Common myeloid progenitor, CD34-positive (primary cell): ENCODE results near the gene COL20A1.
"Not testable (repeated sequence)": the region's sequence is repeated elsewhere in the genome, so short reads cannot be mapped to it uniquely, and the experiment has no call there.

Source experiments
- CTCF ChIA-PET: fragments of 350-600 bp; sonication (Branson Sonifier 250); formaldehyde crosslinking; loops from one replicate; lab custom pipeline; 2021; ENCODE audit warnings: antibody characterized with exemption; lab: Charles Lee
- POLR2A ChIA-PET: fragments of 350-600 bp; sonication (Branson Sonifier 250); formaldehyde crosslinking; loops from one replicate; lab custom pipeline; 2021; ENCODE audit warnings: antibody characterized with exemption; lab: Charles Lee
- DNase-seq, 3 donors: peaks; one replicate each; pipeline versions ENCODE4 v3.0.0 to v3.0.0-alpha.2; 2013
- H3K27ac ChIP-seq, 2 experiments: 1 replicate in 1 of 2; 2 replicates in 1 of 2; pipeline ENCODE4 v1.7.0; 2013; ENCODE audit warnings: inconsistent platforms in 2 of 2, low read length in 2 of 2, mild to moderate bottlenecking in 2 of 2, low read depth in 1 of 2, moderate library complexity in 1 of 2; ENCODE audit not compliant: severe bottlenecking in 2 of 2, insufficient read depth in 1 of 2, poor library complexity in 1 of 2
- H3K27me3 ChIP-seq, 5 experiments: replicated peaks in 2 of 5; 1 replicate in 3 of 5; 2 replicates in 2 of 5; pipeline versions ENCODE4 v1.6.1 to v1.7.0; 2013; ENCODE audit warnings: low read length in 4 of 5, mild to moderate bottlenecking in 2 of 5, moderate library complexity in 2 of 5, inconsistent platforms in 1 of 5; ENCODE audit not compliant: insufficient read depth in 5 of 5, control insufficient read depth in 4 of 5
- H3K36me3 ChIP-seq, 4 experiments: 1 replicate in 2 of 4; 2 replicates in 2 of 4; pipeline versions ENCODE4 v1.6.1 to v1.7.0; 2013; ENCODE audit warnings: low read length in 3 of 4, control low read depth in 1 of 4, mild to moderate bottlenecking in 1 of 4; ENCODE audit not compliant: control insufficient read depth in 4 of 4, insufficient read depth in 4 of 4
- H3K4me1 ChIP-seq, 4 experiments: 1 replicate in 3 of 4; 2 replicates in 1 of 4; pipeline versions ENCODE4 v1.6.1 to v1.7.1; 2013; ENCODE audit warnings: low read length in 3 of 4, mild to moderate bottlenecking in 3 of 4, control low read depth in 1 of 4, inconsistent platforms in 1 of 4, moderate library complexity in 1 of 4; ENCODE audit not compliant: control insufficient read depth in 4 of 4, insufficient read depth in 4 of 4; ENCODE audit errors: control extremely low read depth in 1 of 4
- H3K4me3 ChIP-seq, 7 experiments: 1 replicate in 4 of 7; 2 replicates in 3 of 7; pipeline versions ENCODE4 v1.5.1 to v1.7.0; 2013; ENCODE audit warnings: mild to moderate bottlenecking in 7 of 7, low read length in 6 of 7, moderate library complexity in 6 of 7, inconsistent platforms in 2 of 7, low read depth in 2 of 7, control low read depth in 1 of 7; ENCODE audit not compliant: insufficient read depth in 4 of 7, control insufficient read depth in 1 of 7; ENCODE audit errors: extremely low read depth in 1 of 7
- H3K9me3 ChIP-seq, 5 experiments: 1 replicate in 4 of 5; 2 replicates in 1 of 5; pipeline versions ENCODE4 v1.6.1 to v1.7.1; 2013; ENCODE audit warnings: low read length in 4 of 5, mild to moderate bottlenecking in 2 of 5, inconsistent platforms in 1 of 5, low read depth in 1 of 5, moderate library complexity in 1 of 5; ENCODE audit not compliant: control insufficient read depth in 4 of 5, insufficient read depth in 2 of 5; ENCODE audit errors: control extremely low read depth in 1 of 5
- WGBS: methylation state at CpG from one replicate; pipeline ENCODE4 v1.1.5; 2013; ENCODE audit not compliant: insufficient coverage; 5-methylcytosine and 5-hydroxymethylcytosine counted together

Gene COL20A1

GRCh38 chr20:63379872-63380271 lies 86.9 kb downstream of the COL20A1 start:
- H3K4me3 ChIP-seq, H3K9me3 ChIP-seq, H3K36me3 ChIP-seq, DNase-seq, POLR2A ChIA-PET, H3K27ac ChIP-seq, H3K4me1 ChIP-seq: not testable (repeated sequence)
- peaks cover 0 to 67% (median 20%) of the 10 kb centered on the region in 5 experiments for H3K27me3 ChIP-seq
- 100% methylated on average over 2 of the region's 9 CpGs for WGBS
- CTCF ChIA-PET: interaction anchor here (1.0 to 6.8 kb wide), 2 partner anchors 71 to 156 kb away, joined by 3 to 55 read pairs; no protein-coding TSS in a partner anchor

- H3K27me3 ChIP-seq: peaks cover 0 to 64% (median 19%) of the 10 kb centered on the region in 5 experiments
- DNase-seq: no peak
- H3K4me3 ChIP-seq: no peak overlapping the region
- peaks cover 0 to 3% (median 0%) of the 10 kb centered on the region in 4 experiments for H3K4me1 ChIP-seq
- CTCF ChIA-PET: interaction anchor here (1.0 to 6.8 kb wide), 4 partner anchors 13 to 157 kb away, joined by 3 to 55 read pairs (median 6); no protein-coding TSS in a partner anchor
- no peak overlapping the region for H3K27ac ChIP-seq
- no peaks in the 10 kb centered on the region for H3K36me3 ChIP-seq
- H3K9me3 ChIP-seq: peaks cover 0 to 9% (median under 1%) of the 10 kb centered on the region in 5 experiments
- POLR2A ChIA-PET: no interaction called here
- 96% methylated on average over 18 of the region's 21 CpGs for WGBS
Observed at GRCh38 chr20:63380346-63380870, 87.4 kb downstream of the COL20A1 start.

GRCh38 chr20:63381781-63382431 lies 88.9 kb downstream of the COL20A1 start:
- peak in 1 of 3 donors; percentile 14 for DNase-seq
- POLR2A ChIA-PET: interaction anchor here (1.3 kb wide), 1 partner anchor 72 kb away, joined by 5 read pairs; no protein-coding TSS in a partner anchor
- 14% methylated on average over 20 of the region's 22 CpGs for WGBS

GRCh38 chr20:63382551-63383300 lies 89.7 kb downstream of the COL20A1 start:
- Histone ChIP-seq H3K4me1 (no peaks in the 10 kb centered on the region), H3K27me3 (peaks cover 0 to 49% (median 12%) of the 10 kb centered on the region in 5 experiments), H3K4me3 (no peak overlapping the region), H3K27ac (no peak overlapping the region), H3K9me3 (peaks cover 0 to 20% (median 14%) of the 10 kb centered on the region in 5 experiments), H3K36me3 (no peaks in the 10 kb centered on the region)
- DNase-seq: no peak
- 77% methylated on average over 16 of the region's 17 CpGs for WGBS
- CTCF ChIA-PET: interaction anchor here (6.8 kb wide), 1 partner anchor 74 kb away, joined by 55 read pairs; no protein-coding TSS in a partner anchor
- POLR2A ChIA-PET: interaction anchor here (1.3 kb wide), 1 partner anchor 73 kb away, joined by 5 read pairs; no protein-coding TSS in a partner anchor

More at GRCh38 chr20:63381781-63382431, 88.9 kb downstream of the COL20A1 start:
- no peak overlapping the region for H3K27ac ChIP-seq
- H3K4me1 ChIP-seq: peaks cover 0 to 3% (median 0%) of the 10 kb centered on the region in 4 experiments
- H3K36me3 ChIP-seq: no peaks in the 10 kb centered on the region
- CTCF ChIA-PET: interaction anchor here (0.7 to 6.8 kb wide), 5 partner anchors 9 to 73 kb away, joined by 3 to 55 read pairs (median 5); no protein-coding TSS in a partner anchor
- H3K4me3 ChIP-seq: no peak overlapping the region
- peaks cover 0 to 20% (median 14%) of the 10 kb centered on the region in 5 experiments for H3K9me3 ChIP-seq
- peaks cover 0 to 58% (median 19%) of the 10 kb centered on the region in 5 experiments for H3K27me3 ChIP-seq

- DNase-seq: no peak
- Histone ChIP-seq H3K27me3 (peaks cover 0 to 41% (median 6%) of the 10 kb centered on the region in 5 experiments), H3K9me3 (peaks cover 0 to 20% (median 14%) of the 10 kb centered on the region in 5 experiments), H3K27ac (no peak overlapping the region), H3K4me1 (no peaks in the 10 kb centered on the region), H3K36me3 (no peaks in the 10 kb centered on the region), H3K4me3 (no peak overlapping the region)
- ChIA-PET POLR2A (no interaction called here), CTCF (interaction anchor here (1.3 to 6.8 kb wide), 2 partner anchors 11 to 74 kb away, joined by 3 to 55 read pairs; no protein-coding TSS in a partner anchor)
- 85% methylated on average over 7 of the region's 11 CpGs for WGBS
Observed at GRCh38 chr20:63383556-63383955, 90.6 kb downstream of the COL20A1 start.

GRCh38 chr20:63384336-63384735 lies 91.3 kb downstream of the COL20A1 start:
- POLR2A ChIA-PET: no interaction called here
- Histone ChIP-seq H3K9me3 (peaks cover under 1 to 20% (median 16%) of the 10 kb centered on the region in 5 experiments), H3K27ac (no peak overlapping the region), H3K4me1 (no peaks in the 10 kb centered on the region), H3K36me3 (no peaks in the 10 kb centered on the region), H3K4me3 (no peak overlapping the region), H3K27me3 (peaks cover 0 to 33% (median 2%) of the 10 kb centered on the region in 5 experiments)
- CTCF ChIA-PET: interaction anchor here (1.3 to 6.8 kb wide), 2 partner anchors 10 to 75 kb away, joined by 3 to 55 read pairs; no protein-coding TSS in a partner anchor
- no peak for DNase-seq
- 83% methylated on average over 18 of the region's 18 CpGs for WGBS
